ENCODE data around the gene GHRHR. TPM values are rescaled to one million over a fixed set of nuclear protein-coding genes. Genes with fewer than 3 reads are reported as not detected.

Gene GHRHR
- total RNA-seq, 3 donors from 2014 or later = not detected

- H3K9me3 Mint-ChIP-seq = no peaks in the 10 kb centered on the region
- H3K4me3 Mint-ChIP-seq = no peak overlapping the region
- DNase-seq = no peak
- H3K4me1 Mint-ChIP-seq (ENCODE audit: low read depth) = no peaks in the 10 kb centered on the region
- peaks cover 10% of the 10 kb centered on the region for H3K27me3 Mint-ChIP-seq (ENCODE audit: low read depth)
- ATAC-seq = no peak
- no peaks in the 10 kb centered on the region for H3K36me3 Mint-ChIP-seq (ENCODE audit: insufficient read depth)
These were observed 29.5 kb upstream of the GHRHR start for GRCh38 chr7:30934225-30934624.

- no peak for ATAC-seq
- Mint-ChIP-seq H3K27me3 (ENCODE audit: low read depth) (peaks cover 18% of the 10 kb centered on the region), H3K36me3 (ENCODE audit: insufficient read depth) (no peaks in the 10 kb centered on the region), H3K9me3 (no peaks in the 10 kb centered on the region), H3K4me3 (no peak overlapping the region), H3K4me1 (ENCODE audit: low read depth) (no peaks in the 10 kb centered on the region)
- no peak for DNase-seq
These were observed 28.8 kb upstream of the GHRHR start for GRCh38 chr7:30934732-30935568.

DNA sequence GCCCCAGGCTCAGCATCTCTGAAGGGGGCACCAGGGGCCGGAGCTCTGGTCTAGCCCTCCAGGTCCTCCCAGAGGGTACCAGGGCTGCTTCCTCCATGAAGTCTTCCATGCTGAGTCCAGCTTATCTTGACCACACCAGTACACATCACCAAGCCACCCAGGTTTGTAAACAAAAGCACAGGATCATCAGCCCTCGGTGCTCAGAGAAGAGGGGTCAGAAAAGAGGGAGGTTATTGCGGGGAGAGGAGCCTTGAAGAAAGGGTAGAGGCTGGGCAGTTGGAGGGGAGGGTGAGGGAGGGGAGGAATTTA, 28.2 kb upstream of the GHRHR start:
- Mint-ChIP-seq H3K4me3 (no peak overlapping the region), H3K9me3 (no peaks in the 10 kb centered on the region), H3K36me3 (ENCODE audit: insufficient read depth) (no peaks in the 10 kb centered on the region), H3K4me1 (ENCODE audit: low read depth) (no peaks in the 10 kb centered on the region), H3K27me3 (ENCODE audit: low read depth) (peaks cover 20% of the 10 kb centered on the region)
- no peak for ATAC-seq
- DNase-seq = no peak

DNA sequence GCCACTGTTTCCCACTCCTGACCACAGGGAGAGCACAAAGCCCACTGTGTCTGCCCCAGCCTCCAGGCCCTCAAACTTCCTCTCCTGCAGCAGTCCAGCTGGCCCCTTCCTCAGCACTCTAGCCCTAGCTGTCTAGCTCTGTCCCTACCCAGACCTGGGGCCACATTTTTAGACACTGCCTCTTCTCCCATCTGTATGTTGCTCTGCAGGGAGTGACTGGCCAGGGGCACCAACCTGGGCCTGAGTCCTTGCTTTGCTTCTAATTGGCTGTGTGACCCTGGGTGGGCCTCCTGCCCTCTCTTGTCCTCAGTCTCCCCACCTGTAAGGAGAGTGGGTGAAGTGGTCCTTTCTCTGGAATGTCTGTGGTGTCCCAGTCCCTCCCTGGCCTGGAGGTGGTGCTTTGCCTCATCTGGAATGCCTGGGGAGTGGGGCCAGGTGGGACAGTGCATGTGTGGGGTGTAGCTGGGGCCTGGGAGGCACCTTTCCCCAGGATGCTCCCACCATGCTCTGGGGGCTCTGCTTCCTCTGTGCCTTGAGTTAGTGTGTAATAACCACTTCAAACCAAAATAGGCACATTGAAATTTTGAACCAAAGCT, 27.0 kb upstream of the GHRHR start:
- no peaks in the 10 kb centered on the region for H3K9me3 Mint-ChIP-seq
- H3K4me1 Mint-ChIP-seq (ENCODE audit: low read depth) = no peaks in the 10 kb centered on the region
- no peak for ATAC-seq
- no peak for DNase-seq
- H3K36me3 Mint-ChIP-seq (ENCODE audit: insufficient read depth) = no peaks in the 10 kb centered on the region
- peaks cover 27% of the 10 kb centered on the region for H3K27me3 Mint-ChIP-seq (ENCODE audit: low read depth)
- no peak overlapping the region for H3K4me3 Mint-ChIP-seq

GRCh38 chr7:30937416-30937815, 26.3 kb upstream of the GHRHR start:
- Mint-ChIP-seq H3K4me1 (ENCODE audit: low read depth) (no peaks in the 10 kb centered on the region), H3K27me3 (ENCODE audit: low read depth) (peaks cover 33% of the 10 kb centered on the region), H3K4me3 (no peak overlapping the region), H3K9me3 (no peaks in the 10 kb centered on the region), H3K36me3 (ENCODE audit: insufficient read depth) (no peaks in the 10 kb centered on the region)
- ATAC-seq (no peak), DNase-seq (no peak)

GRCh38 chr7:30938435-30939316, 25.1 kb upstream of the GHRHR start:
- Mint-ChIP-seq H3K36me3 (ENCODE audit: insufficient read depth) (no peaks in the 10 kb centered on the region), H3K9me3 (no peaks in the 10 kb centered on the region), H3K4me3 (no peak overlapping the region), H3K27me3 (ENCODE audit: low read depth) (peaks cover 38% of the 10 kb centered on the region), H3K4me1 (ENCODE audit: low read depth) (no peaks in the 10 kb centered on the region)
- DNase-seq = peak; percentile 58
- ATAC-seq = peak; percentile 60 to 79

- H3K4me1 Mint-ChIP-seq (ENCODE audit: low read depth) = no peaks in the 10 kb centered on the region
- ATAC-seq = no peak
- no peak overlapping the region for H3K4me3 Mint-ChIP-seq
- no peaks in the 10 kb centered on the region for H3K36me3 Mint-ChIP-seq (ENCODE audit: insufficient read depth)
- H3K9me3 Mint-ChIP-seq = peaks cover 13% of the 10 kb centered on the region
- DNase-seq = no peak
- peaks cover 42% of the 10 kb centered on the region for H3K27me3 Mint-ChIP-seq (ENCODE audit: low read depth)
These were observed 22.0 kb upstream of the GHRHR start for GRCh38 chr7:30941582-30942323.

DNA sequence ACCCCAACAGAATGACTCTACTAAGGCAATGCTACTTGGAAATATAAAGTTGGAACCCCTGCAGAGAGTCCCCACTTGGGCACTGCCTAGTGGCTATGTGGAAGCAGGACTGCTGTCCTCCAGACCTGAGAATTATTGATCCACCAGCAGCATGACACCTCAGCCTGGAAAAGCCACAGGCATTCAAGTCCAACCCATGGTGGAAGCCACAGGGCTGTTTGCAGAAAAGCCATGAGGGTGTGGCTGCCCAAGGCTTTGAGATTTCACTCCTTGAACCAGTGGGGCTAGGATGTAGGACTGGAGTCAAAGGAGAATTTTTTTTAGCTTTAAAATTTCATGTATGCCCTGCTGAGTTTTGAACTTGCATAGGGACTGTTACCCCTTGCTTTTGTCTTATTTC, 13.6 kb upstream of the GHRHR start:
- ATAC-seq (no peak), DNase-seq (no peak)
- no peak overlapping the region for H3K4me3 Mint-ChIP-seq
- peaks cover 25% of the 10 kb centered on the region for H3K27me3 Mint-ChIP-seq (ENCODE audit: low read depth)
- peaks cover 14% of the 10 kb centered on the region for H3K9me3 Mint-ChIP-seq
- no peaks in the 10 kb centered on the region for H3K4me1 Mint-ChIP-seq (ENCODE audit: low read depth)
- no peaks in the 10 kb centered on the region for H3K36me3 Mint-ChIP-seq (ENCODE audit: insufficient read depth)

DNA sequence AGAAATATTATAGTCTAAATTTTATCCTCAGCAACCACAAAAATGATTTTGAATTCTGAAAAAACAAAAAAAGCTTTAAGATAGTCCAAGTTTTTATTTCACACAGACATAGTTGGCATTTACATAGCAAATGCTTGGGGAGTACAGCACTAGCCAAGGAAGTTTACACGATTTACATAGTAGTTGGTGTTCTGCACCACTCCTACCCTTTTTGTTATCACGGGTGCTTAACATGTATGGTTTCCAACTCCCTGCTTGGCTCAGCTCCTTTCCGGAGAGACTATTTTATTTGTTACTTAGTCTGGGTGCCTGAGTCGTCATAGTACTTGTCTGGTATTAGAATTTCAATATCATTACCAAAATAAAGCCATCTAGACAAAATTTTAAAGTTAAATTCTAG, 8.8 kb upstream of the GHRHR start:
- H3K4me1 Mint-ChIP-seq (ENCODE audit: low read depth) = no peaks in the 10 kb centered on the region
- peaks cover 9% of the 10 kb centered on the region for H3K9me3 Mint-ChIP-seq
- no peak for DNase-seq
- no peak for ATAC-seq
- H3K4me3 Mint-ChIP-seq = no peak overlapping the region
- no peaks in the 10 kb centered on the region for H3K36me3 Mint-ChIP-seq (ENCODE audit: insufficient read depth)
- peaks cover 12% of the 10 kb centered on the region for H3K27me3 Mint-ChIP-seq (ENCODE audit: low read depth)

GRCh38 chr7:30956704-30957103, 7.0 kb upstream of the GHRHR start:
- ATAC-seq (no peak), DNase-seq (no peak)
- no peaks in the 10 kb centered on the region for H3K36me3 Mint-ChIP-seq (ENCODE audit: insufficient read depth)
- H3K4me3 Mint-ChIP-seq = no peak overlapping the region
- H3K9me3 Mint-ChIP-seq = peaks cover 9% of the 10 kb centered on the region
- H3K27me3 Mint-ChIP-seq (ENCODE audit: low read depth) = peaks cover 8% of the 10 kb centered on the region
- H3K4me1 Mint-ChIP-seq (ENCODE audit: low read depth) = no peaks in the 10 kb centered on the region

DNA sequence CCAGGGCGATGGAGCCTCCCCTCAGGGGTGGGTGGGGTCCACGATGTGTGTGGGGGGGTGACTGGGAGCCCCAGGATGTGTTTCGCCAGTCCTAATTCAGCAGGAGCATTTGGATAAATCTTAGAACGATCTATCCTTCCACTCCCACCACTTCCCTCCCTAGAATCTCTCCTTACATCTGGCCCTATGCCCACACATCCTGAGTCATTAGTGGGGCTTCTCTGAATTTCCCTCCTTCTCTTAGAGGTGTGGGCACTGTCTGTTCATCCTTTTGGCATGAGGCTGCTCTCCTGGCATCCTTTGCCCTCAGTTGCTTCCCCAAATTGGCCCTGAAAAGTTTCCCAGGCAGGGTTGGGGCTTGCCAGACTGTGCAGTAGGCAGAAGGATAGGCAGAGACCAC, 1.6 kb downstream of the GHRHR start:
- Mint-ChIP-seq H3K4me1 (ENCODE audit: low read depth) (no peaks in the 10 kb centered on the region), H3K9me3 (no peaks in the 10 kb centered on the region), H3K27me3 (ENCODE audit: low read depth) (peaks cover 11% of the 10 kb centered on the region), H3K36me3 (ENCODE audit: insufficient read depth) (no peaks in the 10 kb centered on the region), H3K4me3 (no peak overlapping the region)
- DNase-seq = no peak
- no peak for ATAC-seq

DNA sequence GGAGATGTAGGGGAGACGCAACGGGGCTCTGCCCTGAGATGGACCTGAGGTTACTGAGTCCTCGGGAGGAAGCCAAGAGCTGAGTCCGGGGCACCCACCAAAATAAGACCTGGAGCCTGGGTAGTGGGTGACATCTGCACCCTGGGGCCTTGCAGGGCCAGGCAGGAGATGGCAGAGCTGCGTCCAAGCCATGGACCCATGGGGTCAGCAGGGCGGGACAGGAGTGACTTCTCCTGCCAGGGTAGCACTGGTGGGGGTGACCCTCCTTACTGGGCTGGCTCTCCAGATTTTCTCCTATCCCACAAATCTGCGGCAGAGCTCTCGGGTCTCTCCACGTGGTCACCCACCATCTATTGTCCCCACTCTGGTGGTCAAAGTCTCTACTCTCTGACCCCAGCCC, 2.1 kb downstream of the GHRHR start:
- DNase-seq = no peak
- Mint-ChIP-seq H3K4me1 (ENCODE audit: low read depth) (no peaks in the 10 kb centered on the region), H3K4me3 (no peak overlapping the region), H3K36me3 (ENCODE audit: insufficient read depth) (no peaks in the 10 kb centered on the region), H3K9me3 (no peaks in the 10 kb centered on the region), H3K27me3 (ENCODE audit: low read depth) (peaks cover 11% of the 10 kb centered on the region)
- no peak for ATAC-seq

DNA sequence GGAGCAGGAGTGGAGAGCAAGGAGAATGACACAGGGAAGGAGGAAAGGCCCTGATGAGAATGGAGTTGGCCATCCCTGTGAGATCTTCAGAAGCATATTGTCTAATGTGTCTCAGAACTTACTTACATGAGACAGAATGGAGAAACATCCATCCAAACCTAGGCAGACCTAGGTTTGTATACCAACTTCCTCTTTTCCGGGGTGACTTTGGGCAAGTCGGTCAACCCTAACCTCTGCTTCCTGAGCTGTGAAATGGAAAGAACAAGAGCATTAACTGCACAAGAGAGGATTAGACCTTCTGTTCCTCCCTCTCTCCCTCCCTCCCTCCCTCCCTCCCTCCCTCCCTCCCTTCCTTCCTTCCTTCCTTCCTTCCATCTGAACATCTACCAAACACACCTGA, 4.5 kb downstream of the GHRHR start:
- Mint-ChIP-seq H3K36me3 (ENCODE audit: insufficient read depth) (no peaks in the 10 kb centered on the region), H3K4me1 (ENCODE audit: low read depth) (no peaks in the 10 kb centered on the region), H3K4me3 (no peak overlapping the region), H3K9me3 (no peaks in the 10 kb centered on the region), H3K27me3 (ENCODE audit: low read depth) (peaks cover 18% of the 10 kb centered on the region)
- ATAC-seq (no peak), DNase-seq (no peak)
